ENCODE measurements around the gene ATP9B.
A peak's percentile ranks its signal among the peaks of the same experiment; 100 is the strongest.

Gene ATP9B

DNA sequence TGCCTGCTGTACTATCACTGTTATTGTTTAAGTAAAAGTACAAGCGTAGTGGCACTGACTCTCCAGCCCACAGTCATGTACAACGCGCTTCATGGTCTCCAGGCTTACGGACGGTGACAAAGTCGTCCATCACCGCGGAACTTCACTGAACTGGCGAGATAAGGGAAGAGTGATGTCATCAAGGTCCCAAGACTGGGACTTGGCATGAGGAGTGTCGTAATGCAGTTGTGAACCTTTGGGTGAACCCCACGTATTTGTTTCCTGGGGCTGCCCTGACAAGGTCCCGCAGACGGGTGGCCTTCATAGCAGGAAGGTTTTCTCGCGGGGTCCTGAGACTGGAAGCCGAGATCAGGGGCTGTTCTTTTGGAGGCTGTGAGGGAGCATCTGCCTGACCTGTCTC, 343.8 kb downstream of the ATP9B start:
- no peak for DNase-seq (ENCODE audit: low read depth)

DNA sequence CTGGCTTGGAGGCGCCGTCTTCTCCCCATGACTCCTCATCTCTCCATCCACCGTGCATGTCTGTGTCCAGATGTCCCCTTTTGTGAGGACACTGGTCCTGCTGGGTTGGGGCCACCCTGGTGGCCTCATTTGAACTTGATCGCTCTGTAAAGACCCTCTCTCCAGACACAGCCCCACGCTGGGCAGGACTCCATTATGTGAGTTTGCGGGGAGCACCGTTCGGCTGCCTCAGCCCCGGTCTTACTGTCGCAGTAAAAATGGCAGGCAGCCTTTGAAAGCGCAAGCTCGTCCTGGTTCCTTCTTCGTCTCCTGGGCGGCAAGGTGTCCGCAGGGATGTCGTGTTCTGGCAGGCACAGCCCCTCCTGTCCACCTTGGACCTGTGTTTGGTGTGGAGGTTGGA, 344.2 kb downstream of the ATP9B start:
- no peak for DNase-seq (ENCODE audit: low read depth)

DNA sequence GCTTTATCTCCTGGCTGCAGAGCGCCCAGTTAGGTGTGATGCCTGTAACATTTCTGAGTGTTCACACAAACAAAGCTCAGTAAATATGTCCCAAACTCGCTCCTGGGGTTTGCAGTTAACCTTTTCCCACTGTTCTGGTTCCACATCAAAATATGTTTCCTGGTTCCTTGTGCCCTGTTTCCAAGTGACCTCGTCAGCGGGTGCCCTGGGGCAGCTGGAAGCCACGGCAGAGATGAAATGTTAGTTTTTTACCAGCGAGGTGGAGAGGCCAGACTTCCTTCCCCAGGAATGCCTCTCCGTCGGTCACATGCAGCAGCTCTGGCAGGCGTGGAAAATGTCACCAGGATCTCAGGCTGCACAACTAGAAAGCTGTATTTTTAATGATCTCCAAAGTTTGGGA, 344.7 kb downstream of the ATP9B start:
- no peak for DNase-seq (ENCODE audit: low read depth)

DNA sequence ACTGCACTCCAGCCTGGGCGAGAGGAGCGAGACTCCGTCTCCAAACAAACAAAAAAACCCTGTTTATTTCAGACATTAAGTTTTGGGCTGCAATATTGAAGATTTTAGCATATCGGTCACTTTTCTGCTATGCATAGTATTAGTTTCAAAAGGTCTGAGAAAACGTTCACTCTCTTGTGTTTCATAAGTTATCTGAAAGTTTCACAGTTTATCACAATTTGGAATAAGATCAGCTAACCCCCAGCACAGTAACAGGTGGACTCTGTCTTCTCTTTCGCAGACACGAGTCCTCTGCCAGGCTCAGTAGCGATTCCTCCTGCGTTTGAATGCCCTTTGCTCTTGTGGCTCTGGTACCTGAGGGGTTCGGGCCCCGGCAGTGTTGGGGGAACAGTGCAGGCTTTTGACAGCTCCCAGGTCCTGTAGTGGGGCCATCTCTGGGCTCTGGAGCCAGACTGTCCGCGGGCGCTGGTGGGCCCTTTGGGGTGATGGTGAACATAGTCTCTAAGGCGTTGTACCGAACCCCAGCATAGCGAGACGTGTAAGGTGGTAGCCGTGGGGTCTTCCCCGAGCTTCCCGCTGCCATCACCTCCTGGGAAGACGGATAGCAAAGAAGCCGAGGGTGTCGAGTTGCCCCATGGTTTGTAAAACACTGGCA, 347.0 kb downstream of the ATP9B start:
- no peak for DNase-seq (ENCODE audit: low read depth)

DNA sequence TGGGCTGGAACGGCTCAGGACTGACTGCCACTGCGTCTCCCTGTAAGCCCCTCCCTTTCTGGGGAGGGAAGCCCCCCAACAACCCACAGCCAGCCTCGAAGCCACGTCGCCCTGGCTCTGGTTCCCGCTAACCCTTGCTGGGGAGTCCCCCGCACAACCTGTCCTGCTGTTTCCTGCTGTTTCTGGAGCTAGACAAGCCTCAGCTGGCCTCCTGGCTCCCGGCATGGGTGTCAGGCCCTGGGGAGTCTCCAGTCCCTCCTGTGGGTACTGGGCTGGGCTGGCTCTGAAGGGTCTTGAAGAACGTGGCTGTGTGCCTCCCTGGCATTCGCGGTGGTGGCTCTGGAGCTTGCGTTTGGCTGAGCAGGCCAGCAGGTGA, 347.5 kb downstream of the ATP9B start:
- DNase-seq (ENCODE audit: low read depth), result no peak

DNA sequence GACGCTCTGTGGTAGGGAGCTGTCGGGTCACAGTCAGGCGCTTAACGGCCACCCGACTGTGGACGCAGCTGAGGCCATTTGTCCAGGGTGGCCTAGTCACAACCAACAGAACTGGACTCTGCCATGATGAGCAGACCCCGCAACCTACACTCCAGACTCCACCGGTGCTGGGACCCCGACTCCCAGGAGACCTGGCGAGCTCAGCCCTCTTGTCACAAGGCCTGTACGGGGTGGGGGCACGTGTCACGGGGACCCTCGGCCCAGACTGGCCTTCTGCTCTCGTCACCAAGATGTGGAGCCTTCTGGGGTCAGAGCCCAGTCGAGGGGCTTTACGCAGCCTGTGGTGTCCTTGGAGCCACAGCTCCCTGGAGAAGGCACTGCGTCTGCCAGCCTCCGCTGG, 349.0 kb downstream of the ATP9B start:
- no peak for DNase-seq (ENCODE audit: low read depth)

DNA sequence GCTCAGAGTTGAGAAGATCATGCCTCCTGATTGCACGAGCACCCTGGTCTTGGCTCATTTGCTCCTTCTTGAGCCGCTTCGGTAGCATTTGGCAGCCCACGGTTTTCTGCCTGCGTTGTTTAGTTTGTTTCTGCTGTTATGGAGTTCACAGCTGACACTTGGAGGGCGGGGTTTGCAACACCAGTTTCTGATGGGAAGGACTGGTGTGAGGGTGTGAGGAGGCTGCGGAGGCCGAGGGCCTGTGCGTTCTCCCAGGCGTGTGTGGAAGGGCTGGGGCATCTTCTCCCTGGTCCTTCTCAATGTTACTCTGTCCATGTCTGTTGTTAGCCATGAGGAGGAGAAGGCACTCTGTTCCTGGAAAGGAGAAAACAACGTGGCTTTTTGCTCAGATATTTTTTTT, 349.4 kb downstream of the ATP9B start:
- DNase-seq (ENCODE audit: low read depth), result no peak

DNA sequence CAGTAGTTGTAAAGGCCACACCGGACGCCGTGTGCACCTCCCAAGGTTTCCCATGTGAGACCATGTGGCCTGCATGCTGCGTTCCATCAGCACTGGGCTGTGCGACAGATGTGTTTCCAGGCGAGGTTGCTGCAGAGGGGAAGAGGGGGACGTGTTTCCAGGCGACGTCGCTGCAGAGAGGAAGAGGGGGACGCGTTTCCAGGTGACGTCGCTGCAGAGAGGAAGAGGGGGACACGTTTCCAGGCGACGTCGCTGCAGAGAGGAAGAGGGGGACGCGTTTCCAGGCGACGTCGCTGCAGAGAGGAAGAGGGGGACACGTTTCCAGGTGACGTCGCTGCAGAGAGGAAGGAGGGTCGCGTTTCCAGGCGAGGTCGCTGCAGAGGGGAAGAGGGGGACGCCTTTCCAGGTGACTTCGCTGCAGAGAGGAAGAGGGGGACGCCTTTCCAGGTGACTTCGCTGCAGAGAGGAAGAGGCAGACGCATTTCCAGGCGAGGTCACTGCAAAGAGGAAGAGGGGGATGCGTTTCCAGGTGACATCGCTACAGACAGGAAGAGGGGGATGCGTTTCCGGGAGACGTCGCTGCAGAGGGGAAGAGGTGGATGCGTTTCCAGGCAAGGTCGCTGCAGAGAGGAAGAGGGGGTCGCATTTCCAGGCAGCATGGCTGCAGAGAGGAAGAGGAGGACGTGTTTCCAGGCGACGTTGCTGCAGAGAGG, 351.0 kb downstream of the ATP9B start:
- DNase-seq (ENCODE audit: low read depth), result no peak

DNA sequence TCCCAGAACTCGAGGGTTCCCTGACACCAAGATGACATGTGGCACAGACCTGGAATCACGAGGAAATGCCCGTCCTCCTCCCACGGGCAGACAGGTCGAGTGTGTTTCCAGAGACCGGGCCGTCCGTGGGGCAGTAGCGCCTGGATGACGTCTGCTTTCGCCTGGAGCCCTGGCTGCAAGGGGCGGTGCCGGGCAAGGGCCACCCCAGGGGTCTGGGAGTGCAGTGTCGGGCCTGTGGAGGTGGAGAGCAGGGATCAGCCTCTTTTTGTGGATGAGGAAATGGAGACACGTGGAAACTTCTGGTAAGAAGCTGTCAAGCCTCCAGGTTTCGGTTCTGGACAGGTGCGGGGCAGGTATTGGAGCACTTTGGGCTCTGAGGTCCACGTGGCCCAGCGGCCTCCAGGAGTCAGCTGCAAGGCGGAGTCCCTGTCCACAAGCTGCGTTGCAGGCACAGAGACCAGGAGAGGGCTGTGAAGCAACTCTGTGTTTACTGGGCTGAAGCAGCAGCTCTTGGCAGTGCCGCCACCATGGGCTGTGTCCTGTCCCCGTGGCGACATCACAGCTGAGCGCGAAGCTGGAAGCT, 352.2 kb downstream of the ATP9B start:
- no peak for DNase-seq (ENCODE audit: low read depth)

DNA sequence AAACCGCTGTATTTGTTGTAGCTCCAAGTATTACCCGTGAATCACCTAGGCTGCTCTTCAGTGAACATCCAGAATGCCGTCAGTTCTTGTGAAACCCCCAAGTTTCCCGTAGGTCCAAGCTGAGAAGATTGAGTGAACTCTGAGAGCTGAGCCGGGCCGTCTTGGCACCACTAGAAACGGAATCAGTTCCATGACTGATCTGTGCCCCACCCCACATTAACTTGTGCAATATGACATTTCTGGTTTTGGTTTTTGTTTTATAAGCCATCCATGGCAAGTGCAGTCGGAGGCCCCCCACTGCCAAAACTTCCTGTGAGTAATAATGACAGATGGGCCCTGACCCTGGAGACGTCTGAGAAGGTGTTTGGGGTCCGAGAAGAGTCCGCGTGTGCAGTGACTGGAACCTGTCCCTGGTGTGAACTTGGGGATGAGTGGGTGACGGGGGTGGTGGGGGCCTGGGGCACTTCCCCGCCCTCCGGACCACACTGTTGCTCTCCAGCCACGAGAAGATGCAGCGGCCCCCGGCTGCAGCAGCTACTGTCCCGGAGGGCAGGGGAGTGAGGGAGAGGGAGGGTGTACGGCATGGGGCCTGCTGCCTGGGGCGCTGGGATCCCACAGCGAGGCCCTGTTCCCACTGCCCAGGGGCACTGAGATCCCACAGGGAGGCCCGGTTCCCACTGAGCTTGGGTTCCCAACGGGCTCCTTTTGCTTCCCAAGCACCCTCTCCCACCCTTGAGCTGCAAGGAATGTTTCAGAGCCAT, 353.0 kb downstream of the ATP9B start:
- peak; percentile 55 for DNase-seq (ENCODE audit: low read depth)

DNA sequence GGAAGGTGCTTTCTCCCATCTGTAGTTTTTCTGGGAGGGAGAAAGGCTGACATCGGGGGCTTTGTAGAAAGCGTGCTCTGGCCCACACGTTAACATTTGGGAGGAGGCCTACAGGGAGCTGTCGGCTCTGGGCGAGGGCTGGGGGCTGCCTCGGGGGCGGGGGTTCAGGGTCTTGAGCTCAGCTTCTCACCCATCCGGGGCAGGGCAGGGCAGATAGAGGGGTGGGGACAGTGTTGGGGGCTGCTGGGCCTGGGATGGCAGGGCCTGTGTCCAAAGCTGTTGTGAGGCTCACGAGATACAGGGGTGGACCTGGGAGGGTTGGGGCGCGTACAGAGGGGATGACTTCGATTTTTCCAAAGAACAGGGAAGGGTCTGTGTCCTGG, 353.6 kb downstream of the ATP9B start:
- DNase-seq (ENCODE audit: low read depth), result no peak

DNA sequence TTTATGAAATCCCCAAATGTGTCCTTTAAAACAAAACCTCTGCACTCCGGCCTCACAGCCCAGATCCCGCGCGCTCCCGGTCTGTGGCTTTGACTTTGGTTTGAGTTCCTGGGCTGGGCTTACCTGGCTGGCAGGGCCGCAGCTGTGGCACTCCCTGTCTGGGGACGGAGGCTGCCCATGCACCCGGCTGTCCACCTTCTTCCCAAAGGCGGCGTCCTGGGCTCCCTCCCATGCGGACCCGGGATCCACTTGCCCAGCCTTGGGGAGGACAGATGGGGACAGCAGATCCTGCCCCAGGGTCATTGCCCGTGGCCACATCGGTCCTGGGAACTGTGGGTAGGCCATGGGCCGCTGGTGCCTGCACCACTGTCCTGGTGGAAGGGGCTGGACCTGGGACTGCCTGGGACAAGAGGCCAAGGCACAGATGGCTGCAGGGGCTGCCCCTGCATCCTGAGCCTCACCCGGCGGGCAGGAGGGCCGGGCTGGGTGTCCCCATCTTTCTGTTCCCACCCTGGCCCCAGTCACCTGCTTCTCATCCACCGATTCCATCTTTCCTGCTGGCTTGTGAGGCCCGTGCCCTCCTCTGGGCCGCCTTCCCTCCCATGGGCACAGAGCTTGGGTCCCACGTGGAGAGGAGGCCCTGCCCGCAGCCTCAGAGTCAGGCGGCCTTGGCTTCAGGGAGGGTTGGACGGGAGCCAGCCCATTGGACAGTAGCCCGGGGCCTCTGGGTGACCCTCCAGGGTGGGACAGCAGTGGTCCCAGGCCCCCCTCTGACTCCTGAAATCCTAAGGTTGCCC, 354.2 kb downstream of the ATP9B start:
- no peak for DNase-seq (ENCODE audit: low read depth)

DNA sequence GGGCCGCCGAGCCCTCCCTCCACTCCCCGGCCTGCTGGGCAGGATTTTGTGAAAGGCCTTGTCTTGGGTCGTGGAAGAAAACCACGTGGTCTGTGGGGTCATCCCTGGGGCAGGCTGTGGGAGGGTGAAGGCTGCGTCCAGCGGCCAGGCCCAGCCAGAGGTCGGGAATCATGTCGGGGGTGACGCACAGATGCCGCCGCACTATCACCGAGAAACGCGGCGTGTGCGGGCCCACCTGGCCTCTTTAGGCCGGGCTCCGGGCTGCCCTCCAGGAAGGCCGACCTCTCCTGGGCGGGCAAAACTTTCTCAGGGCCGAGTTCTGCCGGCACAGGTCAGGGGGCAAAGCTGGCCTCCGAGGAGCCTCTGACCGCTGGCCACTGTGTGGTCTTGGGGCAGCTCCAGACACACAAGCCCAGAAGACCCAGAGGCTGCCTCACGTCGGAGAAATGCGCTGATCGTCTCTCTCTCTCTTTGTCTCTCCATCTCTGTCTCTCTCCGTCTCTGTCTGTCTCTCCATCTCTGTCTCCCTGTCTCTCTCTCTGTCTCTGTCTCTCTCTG, 354.9 kb downstream of the ATP9B start:
- no peak for DNase-seq (ENCODE audit: low read depth)

DNA sequence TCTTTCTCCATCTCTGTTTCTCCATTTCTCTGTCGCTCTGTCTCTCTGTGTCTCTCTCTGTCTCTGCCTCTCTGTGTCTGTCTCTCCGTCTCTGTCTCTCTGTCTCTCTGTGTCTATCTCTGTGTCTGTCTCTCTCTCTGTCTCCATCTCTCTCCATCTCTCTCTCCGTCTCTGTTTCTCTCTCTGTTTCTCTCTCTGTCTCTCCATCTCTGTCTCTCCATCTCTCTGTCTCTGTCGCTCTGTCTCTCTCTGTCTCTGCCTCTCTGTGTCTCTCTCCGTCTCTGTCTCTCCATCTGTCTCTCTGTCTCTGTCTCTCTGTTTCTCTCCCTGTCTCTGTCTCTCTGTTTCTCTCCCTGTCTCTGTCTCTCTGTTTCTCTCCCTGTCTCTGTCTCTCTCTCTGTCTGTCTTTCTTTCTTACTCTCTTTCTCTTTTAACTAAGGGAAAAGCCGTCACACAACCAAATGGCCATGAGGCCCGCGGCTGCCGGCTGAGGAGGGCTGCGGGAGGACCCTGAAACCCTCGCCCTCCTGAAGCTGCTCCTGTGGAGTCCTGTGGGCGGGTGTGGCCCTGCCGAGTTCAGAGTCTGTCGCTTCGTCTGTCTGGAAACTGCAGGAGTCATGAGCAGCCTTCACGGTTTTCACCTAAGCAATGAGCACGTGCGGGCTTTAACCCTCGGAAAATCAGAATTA, 355.8 kb downstream of the ATP9B start:
- no peak for DNase-seq (ENCODE audit: low read depth)

DNA sequence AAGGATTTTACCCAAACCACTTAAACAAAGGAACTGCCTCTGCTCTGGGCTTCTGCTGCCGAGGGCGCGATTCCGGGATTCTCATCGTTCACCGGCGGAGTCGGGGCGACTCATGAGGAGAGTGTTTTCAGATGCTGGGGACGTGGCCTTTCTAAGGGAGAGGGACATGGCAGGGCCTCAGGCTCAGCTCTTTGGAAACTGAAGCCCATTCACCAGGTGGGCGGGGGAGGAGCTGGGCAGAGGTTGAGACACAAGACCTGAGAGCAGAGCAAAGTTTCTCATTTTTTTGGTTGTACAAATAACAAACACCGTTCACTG, 356.3 kb downstream of the ATP9B start:
- no peak for DNase-seq (ENCODE audit: low read depth)

DNA sequence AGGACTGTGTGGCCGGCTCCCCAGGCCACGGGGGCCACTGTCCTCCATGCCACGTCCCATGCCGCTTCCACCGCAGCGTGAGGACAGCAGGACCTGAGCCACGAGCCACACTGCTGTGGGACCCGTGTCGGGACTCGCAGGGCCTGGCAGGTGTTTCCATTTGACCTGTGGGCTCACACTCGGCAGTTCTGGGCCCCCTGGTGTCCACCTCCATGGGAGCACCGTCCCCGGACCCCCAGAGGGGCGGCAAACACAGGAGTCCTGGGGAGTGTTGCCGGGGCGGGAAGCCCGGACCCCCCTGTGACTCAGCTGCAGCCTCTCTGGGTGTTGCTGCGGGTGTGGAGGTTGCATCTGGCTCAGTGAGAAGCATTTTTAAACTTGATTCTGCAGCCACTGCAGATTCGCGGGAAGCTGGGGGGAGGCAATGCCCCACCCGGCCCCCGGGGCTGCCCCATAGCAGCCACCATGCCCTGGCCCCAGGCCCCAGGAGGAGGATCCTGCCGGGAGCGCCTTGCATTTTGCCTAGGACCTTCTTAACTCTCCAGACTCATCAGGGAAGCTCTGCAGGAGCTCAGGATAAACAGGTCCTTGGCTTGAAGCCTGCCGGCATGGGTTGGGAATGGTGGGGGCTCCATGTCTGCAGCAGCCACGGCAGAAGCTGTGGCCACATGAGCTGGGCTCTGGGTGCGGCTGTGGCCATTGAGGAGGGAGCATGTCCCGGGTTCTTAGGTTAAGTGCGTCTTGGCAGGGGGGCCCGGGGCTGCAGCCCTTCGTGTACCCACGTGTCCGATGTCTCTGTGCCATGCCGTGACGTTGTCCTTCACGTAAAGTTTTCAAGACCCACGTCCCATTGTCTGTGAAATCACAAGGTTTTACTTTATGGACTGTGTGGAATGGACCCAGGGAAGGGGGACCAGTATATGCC, 357.4 kb downstream of the ATP9B start:
- DNase-seq (ENCODE audit: low read depth), result no peak

DNA sequence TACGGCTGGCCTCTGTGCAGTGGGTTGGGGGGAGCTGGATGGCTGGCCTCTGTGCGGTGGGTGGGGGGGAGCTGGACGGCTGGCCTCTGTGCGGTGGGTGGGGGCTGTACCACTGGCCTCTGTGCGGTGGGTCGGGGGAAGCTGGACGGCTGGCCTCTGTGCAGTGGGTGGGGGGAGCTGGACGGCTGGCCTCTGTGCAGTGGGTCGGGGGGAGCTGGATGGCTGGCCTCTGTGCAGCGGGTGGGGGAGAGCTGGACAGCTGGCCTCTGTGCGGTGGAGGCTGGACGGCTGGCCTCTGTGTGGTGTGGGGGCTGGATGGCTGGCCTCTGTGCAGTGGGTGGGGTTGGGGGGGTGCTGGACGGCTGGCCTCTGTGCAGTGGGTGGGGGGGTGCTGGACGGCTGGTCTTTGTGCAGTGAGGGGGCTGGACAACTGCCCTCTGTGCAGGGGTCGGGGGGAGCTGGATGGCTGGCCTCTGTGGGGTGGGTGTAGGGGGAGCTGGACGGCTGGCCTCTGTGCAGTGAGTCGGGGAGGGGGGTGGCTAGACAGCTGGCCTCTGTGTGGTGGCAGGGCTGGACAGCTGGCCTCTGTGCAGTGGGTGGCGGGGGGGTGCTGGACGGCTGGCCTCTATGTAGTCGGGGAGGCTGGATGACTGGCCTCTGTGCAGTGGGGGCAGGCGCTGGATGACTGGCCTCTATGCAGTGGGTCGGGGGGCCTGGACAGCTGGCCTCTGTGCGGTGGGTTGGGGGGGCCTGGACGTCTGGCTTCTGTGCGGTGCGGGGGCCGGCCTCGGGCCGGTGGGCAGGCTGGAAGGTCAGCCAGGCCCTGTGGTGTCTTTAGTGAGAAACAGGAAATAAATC, 358.4 kb downstream of the ATP9B start:
- DNase-seq (ENCODE audit: low read depth), result no peak

All from amniotic epithelial cell (primary cell).